Measurements from ENCODE around the gene TGFBR3. TPM values are rescaled to one million over a fixed set of nuclear protein-coding genes. Genes with fewer than 3 reads are reported as not detected.

Gene TGFBR3
- total RNA-seq, 1 experiment from 2014 or later, result 2.4 TPM

- Mint-ChIP-seq H3K27me3 (ENCODE audit: low read depth) (no peaks in the 10 kb centered on the region), H3K4me1 (peaks cover 8 to 16% of the 10 kb centered on the region in 2 experiments), H3K27ac (no peak overlapping the region), H3K9me3 (no peaks in the 10 kb centered on the region), H3K36me3 (ENCODE audit: insufficient read depth in 1 of 3, low read depth in 3 of 3) (no peaks in the 10 kb centered on the region), H3K4me3 (no peak overlapping the region)
- Histone ChIP-seq H2AFZ (ENCODE audit: low read length) (no peak overlapping the region), H2BK20ac (ENCODE audit: low read depth, low read length, poor library complexity, severe bottlenecking) (no peak overlapping the region), H3K4ac (ENCODE audit: low read depth, low read length) (no peak overlapping the region), H2BK12ac (ENCODE audit: insufficient read length, low read depth, low read length) (no peak overlapping the region), H4K20me1 (ENCODE audit: control insufficient read depth, insufficient read depth, insufficient read length) (no peaks in the 10 kb centered on the region), H3K56ac (ENCODE audit: insufficient read length, low read depth, low read length) (no peak overlapping the region), H3K4me2 (ENCODE audit: insufficient read depth, insufficient read length, low read length) (no peak overlapping the region), H4K5ac (ENCODE audit: insufficient read length, low read depth, low read length) (no peak overlapping the region), H2AK5ac (ENCODE audit: insufficient read length, low read length) (no peak overlapping the region), H3K23me2 (ENCODE audit: insufficient read length, low read depth, low read length, poor library complexity, severe bottlenecking) (no peaks in the 10 kb centered on the region), H4K91ac (ENCODE audit: insufficient read length, low read depth, low read length) (no peak overlapping the region), H3K79me2 (ENCODE audit: insufficient read depth, low read length) (no peaks in the 10 kb centered on the region), H3K9me3 (ENCODE audit: control insufficient read depth, low read depth, low read length) (no peaks in the 10 kb centered on the region), H3K27me3 (ENCODE audit: insufficient read depth, low read length) (no peaks in the 10 kb centered on the region), H3K79me1 (ENCODE audit: insufficient read depth, low read depth, low read length, poor library complexity, severe bottlenecking) (no peaks in the 10 kb centered on the region), H3K27ac (ENCODE audit: insufficient read length, low read depth, low read length) (no peak overlapping the region), H2BK5ac (ENCODE audit: insufficient read length, low read length) (no peak overlapping the region), H3T11ph (ENCODE audit: low read length) (no peak overlapping the region), H2BK15ac (ENCODE audit: low read depth, low read length) (no peak overlapping the region), H3K4me1 (ENCODE audit: insufficient read depth, low read length) (no peaks in the 10 kb centered on the region; the same call in 1 of the 2 replicates), H3K23ac (ENCODE audit: insufficient read length, low read depth, low read length) (no peak overlapping the region), H3K9ac (ENCODE audit: extremely low read depth, insufficient read length, low read length) (no peak overlapping the region), H3K14ac (ENCODE audit: insufficient read depth, low read length) (no peak overlapping the region; the same call in 1 of the 2 replicates), H2BK120ac (ENCODE audit: low read depth, low read length, poor library complexity, severe bottlenecking) (no peak overlapping the region), H3K18ac (ENCODE audit: insufficient read length, low read depth, low read length) (no peak overlapping the region), H4K8ac (replicated peaks; ENCODE audit: insufficient read length, low read depth, low read length) (no peak overlapping the region)
- no peak for DNase-seq
- no peak for TF ChIP-seq CTCF (conservative IDR thresholded peaks at IDR 0.05)
- WGBS (ENCODE audit: extremely low coverage, insufficient read length, low lambda C conversion rate), result no CpG with 5 or more reads among the region's 15 CpGs
Observed at GRCh38 chr1:91730801-91731732, 154.9 kb downstream of the TGFBR3 start.
